CD4-positive, alpha-beta T cell treated with Interleukin-17A for 4 hours (primary cell): Measurements from ENCODE around the gene INPP5A.
"Not testable (repeated sequence)": the region's sequence is repeated elsewhere in the genome, so short reads cannot be mapped to it uniquely, and the experiment has no call there.

ENCODE experiments used
- DNase-seq: peaks from one replicate; pipeline ENCODE4 v3.0.0-alpha.2; 2020; ENCODE audit warnings: mixed read lengths

The INPP5A gene

DNA sequence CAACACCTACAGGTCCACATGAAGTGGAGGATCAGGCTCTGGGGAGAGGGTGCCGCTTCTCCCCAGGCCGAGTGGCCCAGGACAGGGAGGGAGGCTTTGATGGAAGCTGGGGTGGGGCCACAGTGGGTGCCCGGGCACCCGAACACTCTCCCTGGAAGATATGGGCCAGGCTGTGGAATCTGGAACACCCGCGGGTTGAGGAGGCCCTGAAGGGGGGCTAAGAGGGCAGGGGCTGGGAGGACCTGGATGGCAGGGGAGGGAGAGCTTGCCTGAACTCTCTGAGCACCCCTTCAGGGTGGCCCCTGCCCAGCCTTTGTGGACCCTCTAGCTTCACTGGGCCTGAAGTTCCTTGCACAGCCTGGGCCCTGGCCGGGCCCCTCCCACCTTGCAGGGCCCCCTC, 252.9 kb downstream of the INPP5A start:
- DNase-seq = no peak

DNA sequence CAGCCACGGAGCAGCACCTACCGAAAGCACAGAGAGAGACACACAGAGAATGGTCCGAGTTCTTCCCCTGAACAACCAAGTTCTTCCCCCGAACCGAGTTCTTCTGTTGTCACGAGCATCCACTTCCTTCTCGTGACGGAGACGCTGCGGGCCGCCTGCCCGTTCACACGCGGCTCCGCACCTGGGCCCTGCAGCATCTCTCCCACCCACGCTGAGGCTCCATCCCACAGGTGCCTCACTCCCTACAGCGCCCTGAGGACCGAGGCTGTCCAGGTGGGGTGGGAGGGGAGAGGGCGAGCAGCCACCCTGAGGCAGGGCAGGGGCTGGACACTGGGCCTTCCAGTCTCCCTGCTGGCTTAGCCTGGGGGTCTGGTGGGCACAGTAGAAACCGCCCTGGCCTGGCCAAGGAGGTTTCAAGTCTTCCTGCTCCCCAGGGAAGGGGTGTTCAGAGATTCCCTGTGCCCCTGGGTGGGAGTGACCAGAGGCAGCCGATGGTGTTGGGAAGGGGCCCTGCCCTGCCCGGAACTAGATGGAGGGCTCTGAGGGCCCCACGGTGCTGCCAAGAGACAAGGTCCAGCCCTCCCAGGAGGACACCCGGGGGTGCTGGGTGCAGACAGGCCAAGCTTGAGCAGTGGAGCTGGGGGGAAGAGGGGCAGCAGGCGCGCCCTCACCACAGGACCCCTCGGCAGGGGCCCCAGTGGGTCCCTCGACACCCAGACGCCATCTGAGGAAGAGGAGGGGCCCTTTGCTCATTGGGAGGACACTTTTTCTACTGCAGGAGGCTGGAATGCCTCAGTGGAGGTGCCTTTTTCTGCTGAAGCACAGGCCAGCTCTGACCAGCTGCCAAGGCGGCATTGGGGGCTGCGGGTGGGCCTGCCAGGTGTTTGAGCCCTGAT, 253.6 kb downstream of the INPP5A start:
- no peak for DNase-seq

DNA sequence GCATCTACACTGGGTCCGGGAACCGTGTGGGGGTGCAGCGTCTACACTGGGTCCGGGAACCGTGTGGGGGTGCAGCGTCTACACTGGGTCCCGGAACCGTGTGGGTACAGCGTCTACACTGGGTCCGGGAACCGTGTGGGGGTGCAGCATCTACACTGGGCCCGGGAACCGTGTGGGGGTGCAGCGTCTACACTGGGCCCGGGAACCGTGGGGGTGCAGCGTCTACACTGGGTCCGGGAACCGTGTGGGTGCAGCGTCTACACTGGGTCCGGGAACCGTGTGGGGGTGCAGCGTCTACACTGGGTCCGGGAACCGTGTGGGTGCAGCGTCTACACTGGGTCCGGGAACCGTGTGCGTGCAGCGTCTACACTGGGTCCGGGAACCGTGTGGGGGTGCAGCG, 254.5 kb downstream of the INPP5A start:
- not testable (repeated sequence) for DNase-seq

DNA sequence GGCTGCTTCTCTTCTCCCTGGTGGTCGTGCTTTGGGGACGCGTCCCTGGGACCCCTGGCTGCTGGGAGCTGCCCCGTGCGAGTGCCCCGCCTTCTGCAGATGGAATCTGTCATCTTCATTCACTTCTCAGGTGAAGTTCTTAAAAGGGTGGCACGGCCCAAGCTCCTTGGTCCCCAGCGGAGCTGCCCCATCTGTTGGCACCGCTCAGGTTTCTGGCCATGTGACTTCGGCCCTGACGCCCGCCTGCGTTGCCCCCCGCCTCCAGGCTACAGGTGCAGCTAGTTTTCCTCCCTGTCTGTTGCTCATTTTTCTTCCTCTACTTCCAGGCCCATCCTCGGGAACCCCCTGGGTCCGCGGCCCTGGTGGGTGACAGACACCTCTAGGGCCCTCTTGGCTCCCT, 255.2 kb downstream of the INPP5A start:
- DNase-seq = no peak

DNA sequence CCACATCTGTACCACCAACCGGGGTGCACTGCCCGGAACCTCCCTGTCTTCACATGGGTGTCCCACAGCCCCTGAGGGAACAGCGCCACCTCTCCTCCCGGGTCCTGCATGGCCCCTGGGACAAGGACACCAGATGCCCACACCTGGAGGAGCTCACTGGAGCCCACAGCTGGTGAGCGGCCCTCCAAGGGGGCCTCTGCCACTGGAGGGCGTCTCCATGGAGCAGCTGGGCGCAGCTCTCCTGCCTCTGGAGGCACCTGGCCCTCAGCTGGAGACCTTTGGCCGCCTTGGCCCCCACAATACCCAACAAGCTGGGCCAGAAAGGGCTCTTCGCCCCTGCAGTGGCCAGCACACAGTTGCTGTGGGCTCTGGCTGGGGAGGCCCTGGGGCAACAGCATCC, 255.6 kb downstream of the INPP5A start:
- DNase-seq = no peak

DNA sequence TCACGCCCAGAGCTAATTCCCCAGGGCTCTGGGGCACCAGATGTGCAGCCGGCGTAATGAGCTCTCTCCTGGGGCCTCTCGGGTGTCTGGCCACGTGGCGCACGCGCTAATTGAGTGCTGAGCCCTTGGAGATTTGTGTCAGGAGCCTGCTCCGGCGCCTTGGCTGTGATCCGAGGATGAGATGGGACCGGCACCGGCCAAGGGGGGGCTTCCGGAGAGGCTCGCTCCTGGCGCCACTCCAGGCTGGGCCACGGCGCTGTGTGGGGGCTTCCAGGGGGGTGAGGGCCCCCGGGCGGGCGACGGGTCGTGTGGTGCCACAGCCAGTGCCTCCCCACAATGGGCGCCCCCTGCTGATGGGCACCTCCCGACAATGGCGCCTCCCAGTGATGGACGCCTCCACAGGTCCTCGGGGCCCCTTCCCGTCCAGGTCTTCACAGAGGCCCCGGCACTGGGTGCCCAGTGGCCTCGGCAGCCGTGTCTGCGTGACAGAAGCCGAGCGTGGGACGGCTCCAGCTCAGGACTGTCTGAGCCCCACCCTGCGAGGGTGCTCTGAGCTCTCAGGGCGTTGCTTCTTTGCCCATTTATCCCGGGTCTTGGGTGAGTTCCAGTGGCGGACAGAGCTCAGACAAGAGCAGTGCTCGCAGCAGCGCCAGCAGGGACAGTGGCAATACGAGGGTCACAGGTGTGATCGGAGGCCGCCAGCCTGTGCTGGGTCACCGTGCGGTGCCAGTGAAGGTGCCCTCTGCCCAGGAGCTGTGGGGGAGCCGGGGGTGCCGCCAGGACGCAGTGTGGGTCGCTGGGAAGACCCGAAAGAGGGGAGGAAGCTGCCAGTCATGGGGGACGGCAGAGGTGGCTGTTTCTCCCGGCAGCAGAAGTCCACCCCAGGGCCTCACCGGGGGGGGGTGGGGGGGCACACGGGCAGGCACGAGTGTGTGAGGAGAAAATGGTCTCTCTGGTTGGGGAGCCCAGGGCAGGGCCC, 256.6 kb downstream of the INPP5A start:
- no peak for DNase-seq

DNA sequence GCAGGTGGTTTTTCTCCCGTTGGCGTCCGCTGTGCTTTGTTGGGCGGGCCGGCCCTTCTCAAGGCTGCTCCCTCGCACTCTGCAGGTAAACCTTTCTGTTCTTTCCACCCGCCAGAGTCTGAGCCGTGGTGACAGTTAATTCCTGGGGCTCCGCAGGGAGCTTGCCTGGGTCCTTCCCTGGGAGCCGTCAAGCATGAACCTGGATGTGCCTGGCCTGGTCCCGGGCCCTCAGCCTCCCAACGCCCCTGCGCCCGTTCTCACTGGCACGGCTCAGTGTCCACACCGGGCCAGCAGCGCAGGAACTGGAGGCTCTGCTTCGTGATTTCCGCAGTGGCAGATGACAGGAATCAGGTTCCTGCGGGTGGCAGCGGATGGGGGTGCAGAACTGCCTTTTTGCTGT, 259.3 kb downstream of the INPP5A start:
- DNase-seq = no peak

DNA sequence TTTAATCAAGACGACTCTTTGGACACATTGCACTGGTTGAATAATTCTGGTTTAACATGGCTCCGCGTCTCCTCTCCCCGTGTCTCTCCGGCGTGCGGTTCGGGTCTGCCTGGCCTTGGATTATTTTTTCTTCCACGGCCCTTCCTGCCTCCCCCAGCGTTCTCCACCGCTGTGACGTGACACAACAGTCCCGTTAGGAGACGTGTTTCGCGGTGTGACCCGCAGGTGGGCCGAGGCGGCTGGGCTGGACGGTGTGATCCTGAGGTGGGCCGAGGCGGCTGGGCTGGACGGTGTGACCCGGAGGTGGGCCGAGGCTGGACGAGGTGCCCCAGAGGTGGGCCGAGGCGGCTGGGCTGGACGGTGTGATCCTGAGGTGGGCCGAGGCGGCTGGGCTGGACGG, 260.4 kb downstream of the INPP5A start:
- DNase-seq = not testable (repeated sequence)

DNA sequence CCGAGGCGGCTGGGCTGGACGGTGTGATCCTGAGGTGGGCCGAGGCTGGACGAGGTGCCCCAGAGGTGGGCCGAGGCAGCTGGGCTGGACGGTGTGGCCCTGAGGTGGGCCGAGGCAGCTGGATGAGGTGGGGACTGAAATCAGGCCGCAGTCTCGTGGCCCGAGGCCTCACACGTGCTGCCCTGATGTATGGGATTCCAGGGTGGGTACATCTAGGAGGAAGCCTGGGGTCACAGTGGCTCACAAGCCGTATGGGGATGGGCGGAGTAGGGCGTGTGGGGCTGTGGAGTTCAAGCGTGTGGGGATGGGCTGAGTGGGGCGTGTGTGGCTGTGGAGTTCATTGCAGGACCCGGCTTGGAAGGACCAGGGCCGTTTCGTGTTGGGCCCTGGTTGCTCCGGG, 260.8 kb downstream of the INPP5A start:
- no peak for DNase-seq

DNA sequence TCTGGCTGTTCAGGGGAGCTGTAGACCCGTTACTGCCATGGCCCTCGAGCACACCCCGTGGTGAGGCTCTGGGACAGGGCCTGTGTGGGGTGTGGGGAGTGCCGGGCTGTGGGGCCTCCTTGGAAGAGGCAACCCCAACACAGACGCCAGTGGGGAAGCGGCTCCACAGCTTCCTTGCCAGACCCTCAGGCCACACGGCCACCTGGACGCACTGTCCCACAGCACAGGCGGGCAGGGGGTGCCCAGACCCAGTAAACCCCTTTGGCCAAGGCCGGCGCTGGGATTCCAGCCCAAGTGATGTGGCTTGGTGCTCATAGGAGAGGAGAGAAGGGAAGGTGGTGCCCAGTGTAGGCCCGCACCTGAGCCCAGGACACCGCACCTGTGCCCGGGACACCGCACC, 261.3 kb downstream of the INPP5A start:
- DNase-seq = no peak

DNA sequence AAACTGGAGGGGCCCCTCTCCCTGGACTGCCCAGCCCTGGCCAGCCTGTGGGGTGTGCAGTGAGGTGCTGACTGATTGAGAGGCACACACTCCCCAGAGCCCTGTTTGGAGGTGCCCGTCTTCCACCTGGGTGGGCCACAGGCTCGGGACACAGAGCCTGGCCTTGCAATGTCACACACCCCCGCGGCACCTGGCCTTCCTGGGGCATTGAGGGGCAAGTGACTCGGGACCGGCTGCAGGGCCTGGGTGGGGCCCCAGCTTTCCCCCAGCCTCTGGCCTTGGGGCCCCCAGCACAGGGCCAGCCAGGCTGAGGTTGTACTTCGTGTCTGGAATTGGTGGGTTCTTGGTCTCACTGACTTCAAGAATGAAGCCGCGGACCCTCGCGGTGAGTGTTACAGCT, 262.3 kb downstream of the INPP5A start:
- DNase-seq = no peak

DNA sequence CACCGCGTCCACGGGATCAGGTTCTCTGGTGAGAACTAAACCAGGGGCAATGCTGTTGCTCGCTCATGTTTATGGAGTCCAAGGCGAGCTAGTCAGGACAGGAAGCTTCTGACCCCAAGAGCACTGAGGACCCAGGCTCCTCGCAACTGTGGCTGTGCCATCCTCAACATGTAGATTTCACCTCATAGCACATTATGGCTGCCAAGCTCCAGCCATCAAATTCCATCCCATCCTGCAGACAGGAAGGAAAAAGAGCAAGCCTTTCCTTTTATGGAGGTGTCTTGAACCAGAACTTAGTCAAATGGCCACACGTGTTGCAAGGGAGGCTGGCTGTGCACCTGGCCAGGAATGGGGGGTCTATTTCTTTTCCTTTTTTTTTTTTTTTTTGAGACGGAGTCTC, 264.5 kb downstream of the INPP5A start:
- DNase-seq = no peak

DNA sequence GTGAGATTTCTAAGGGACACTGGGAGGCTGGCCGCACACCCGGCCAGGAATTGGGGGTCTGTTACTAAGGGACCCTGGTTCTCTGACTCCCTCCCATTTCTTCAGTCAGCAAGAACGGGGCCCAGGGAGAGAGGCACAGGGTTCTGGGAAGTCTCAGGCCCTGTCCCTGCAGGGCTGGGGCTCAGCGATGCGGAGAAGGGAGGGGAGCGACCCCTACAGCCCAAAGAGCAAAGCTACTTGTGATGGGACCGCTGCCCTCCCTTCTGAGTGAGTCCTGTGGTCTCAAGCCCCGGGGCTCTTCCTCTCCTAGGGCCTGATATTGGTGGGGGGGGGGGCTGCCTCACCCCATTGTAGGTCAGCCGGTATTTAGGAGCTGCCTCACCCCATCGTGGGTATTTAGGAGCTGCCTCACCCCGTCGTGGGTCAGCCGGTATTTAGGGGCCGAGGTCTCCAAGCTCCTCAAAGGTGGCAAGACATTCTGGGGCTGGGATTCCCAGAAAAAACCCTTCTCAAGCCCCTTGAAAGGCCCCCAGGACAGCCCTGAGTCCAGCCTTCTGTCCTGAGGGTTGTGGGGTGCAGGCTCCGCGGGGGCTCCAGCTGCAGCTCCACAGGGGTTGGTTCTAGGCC, 265.2 kb downstream of the INPP5A start:
- no peak for DNase-seq

DNA sequence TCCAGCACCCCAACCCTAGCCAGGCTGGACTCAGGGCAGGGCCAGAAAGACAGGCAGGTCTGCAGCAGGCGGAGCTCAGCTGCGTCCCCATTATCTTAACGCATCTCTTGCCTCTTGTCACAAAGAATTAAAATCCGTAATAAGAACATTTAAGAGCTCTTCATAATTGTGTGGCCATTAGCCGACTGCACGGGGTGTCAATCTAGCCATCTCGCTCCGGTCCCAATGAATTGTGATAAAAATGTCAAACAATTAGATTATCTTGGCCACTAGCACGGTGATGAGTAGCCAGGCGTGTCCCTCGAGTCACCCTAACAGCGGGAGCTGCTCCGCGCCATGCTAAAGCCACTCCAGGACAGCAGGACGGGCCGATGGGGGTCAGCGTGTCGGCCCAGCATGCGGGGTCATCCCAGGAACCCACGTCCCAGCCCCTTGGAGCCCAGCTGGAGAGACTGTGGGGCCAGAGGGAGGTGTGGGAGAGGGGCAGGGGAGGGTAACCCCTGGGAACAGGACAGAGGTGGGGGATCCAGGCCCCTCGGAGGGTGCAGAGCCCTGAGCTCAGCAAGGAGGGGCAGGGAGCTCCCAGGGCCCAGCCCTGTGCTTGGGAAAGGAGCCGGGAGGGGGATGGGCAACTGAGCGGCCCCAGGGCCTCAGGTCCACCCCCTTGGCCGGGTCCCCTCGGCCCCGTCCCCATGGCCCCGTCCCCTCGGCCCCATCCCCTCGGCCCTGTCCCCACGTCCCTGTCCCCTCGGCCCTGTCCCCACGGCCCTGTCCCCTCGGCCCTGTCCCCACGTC, 266.0 kb downstream of the INPP5A start:
- no peak for DNase-seq

DNA sequence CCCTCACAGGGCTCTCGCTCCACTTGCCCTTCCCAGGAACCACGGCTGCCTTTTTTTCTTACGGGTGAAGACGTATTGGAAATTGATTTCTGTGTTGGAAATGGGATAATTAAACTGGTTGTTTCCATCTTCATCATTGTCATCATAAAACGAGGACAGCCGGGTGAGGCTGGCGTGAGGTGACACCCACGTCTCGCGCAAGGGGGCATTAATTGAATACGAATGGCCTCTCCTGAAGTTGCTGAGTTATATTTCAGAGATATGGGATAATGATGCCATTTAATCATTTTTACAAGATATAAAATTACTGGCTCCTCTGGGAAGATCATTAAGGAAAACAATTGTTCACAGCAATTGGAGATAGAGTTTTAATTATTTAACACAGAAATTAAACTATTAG, 266.7 kb downstream of the INPP5A start:
- DNase-seq = no peak

DNA sequence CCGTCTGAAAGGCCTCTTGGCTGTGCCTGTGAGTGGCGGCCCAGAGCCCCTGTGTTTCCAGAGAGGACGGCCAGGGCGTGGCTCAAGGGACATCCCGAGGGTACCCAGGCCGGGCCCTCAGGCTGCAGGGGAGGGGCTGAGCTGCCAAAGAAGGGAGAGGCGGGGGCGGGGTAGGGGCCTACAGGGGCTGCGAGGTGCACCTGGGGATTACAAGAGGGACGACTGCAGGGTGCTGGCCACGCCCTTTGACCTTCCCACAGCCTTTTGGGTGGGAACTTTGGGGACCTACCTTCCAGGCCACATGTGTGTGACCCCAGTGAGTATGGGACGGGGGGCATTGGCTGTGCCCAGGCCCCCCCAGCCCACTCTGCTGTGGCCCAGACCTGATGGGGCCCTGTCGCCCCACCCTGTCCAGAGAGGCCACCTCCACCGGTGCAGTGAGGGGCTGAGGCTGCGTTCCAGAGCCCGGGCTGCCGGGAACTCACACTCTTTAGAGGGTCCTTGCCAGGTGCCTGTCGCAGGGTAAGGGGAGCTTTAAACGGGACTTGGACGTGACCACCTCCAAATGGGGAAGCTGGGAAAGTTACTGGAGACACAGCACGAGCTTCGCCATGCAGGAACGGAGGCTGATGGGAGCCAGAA, 267.3 kb downstream of the INPP5A start:
- no peak for DNase-seq

DNA sequence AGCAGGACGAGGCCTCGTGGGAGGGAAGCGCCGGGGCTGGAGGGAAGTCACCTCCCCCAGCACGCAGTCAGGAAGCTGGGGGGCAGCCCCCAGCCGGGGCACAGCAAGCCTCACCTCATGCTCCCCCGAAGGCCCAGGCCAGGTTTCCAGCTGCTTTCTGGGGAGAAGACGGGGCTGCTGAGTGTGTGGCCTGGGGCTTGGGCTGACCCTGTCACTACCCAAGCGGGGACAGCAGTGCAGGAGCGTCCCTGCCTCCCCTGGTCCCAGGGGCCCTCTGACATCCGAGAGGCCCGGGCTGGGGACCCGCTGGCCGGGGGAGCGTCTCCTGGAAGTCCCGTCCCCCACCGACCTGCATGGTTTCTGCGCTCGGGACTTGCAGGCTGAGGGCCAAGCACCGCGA, 268.0 kb downstream of the INPP5A start:
- DNase-seq = no peak

DNA sequence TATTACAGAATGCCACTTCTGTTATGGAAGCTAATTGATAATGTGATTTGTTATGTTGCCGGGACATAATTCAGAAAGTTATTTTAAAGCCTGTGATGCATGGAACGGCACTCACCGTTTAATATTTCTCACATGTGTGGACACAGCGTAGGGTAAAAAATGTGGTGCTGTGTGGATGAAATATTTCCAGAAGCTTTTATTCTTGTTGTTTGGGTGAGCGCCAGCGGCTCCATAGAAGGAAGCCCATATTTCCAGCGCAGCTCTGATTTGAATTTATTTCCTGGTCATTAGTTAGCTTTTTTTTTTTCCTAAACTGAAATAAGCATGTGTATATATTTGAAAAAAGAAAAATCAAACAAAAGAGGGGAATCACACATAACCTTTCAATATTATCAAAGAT, 268.5 kb downstream of the INPP5A start:
- DNase-seq = no peak

DNA sequence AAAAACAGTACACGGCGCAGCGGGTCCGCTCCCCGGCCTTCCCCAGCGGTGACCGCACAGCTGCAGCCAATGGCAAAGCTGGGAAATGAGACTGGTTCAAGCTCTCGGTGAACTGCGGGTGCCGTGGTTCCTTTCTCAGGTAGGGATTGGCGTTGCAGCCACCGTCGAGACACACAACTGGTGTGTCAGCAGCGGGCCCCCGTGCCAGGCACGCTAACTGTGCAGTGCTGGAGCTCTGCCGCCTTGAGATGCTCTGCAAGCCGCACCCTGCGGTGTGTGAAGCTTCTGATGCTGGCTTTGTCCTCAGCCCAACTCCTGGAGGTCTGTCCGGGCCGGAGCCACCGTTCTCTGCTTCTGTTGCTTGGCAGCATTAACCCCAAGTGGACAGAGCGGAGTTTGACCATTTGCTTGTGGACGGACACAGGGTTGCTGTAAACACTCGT, 269.0 kb downstream of the INPP5A start:
- no peak for DNase-seq

DNA sequence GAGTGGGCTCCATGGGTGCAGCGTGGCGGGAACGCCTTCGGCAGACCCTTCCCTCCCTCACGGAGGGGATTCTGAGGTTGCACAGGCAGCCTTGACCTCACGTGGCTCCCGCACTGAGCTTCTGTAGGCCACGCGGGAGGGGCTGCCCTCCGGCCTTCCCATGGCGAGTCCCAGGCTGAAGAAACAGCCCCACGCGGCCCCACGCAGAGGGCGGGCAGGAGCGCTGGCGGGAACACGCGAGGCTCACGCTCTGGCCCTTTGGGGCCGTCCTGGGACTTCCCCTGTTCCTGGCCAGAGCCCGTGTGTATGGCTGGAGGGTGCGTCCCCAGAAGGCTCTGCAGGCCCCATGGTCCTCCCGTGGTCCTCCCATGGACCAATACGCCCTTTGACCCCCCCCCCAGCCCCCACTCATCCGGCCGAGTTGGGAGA, 270.0 kb downstream of the INPP5A start:
- no peak for DNase-seq

DNA sequence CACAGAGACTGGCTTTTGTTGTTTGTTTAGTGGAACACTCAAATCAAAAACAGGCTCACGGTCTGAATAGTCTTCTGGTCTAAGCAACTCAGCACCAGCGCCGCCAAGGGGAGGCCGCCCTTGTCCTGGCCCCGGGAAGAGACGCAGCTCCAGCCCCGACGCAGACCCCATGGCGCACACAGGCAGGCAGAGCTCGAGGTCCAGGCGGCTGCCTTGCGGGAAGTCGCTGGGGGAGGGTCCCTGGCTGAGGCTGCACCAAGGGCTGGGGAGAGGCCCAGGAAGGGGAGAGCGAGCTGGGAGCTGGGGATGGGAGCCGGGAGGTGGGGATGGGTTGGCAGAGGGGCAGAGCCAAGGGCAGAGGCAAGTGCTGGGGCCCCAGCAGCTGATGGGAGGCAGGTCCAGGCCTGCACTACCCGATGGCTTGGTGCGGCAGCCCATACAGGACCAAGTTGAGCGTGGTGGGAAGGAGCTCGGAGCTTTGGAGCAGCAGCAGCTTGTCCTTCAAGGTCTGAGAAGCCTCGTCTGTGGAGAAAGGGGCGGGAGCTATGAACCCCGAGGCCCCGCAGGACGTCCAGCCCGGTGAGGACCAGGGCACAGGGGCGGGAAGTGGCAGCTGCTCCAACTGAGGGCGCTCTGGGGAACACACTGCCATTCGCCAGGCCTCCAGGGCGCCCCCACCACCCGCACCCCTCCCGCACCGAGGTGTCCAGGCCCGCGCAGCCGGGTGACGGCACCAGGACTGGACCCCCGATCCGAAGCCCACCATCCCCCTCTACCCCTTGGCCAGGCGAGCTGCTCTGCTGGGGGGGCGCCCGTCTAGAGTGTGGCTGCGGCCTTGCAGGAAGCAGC, 271.0 kb downstream of the INPP5A start:
- no peak for DNase-seq
